ENCODE data around the gene OR1D2.

Gene OR1D2

GRCh38 chr17:3040882-3041281 lies 63.3 kb downstream of the OR1D2 start:
- Histone ChIP-seq H4K8ac (ENCODE audit: low read length) (no peak overlapping the region), H2BK120ac (ENCODE audit: low read depth, low read length) (no peak overlapping the region), H2BK12ac (ENCODE audit: low read length in 2 of 2) (no peak overlapping the region), H3K9ac (ENCODE audit: low read length) (no peak overlapping the region), H4K91ac (ENCODE audit: low read length) (no peak overlapping the region), H3K4ac (ENCODE audit: low read depth in 1 of 2, low read length in 2 of 2) (no peak overlapping the region), H3K4me2 (ENCODE audit: low read length, poor library complexity, severe bottlenecking) (no peak overlapping the region), H3K4me3 (ENCODE audit: insufficient read depth in 1 of 2, low read depth in 1 of 2, low read length in 2 of 2) (no peak overlapping the region), H3K23ac (ENCODE audit: low read length in 2 of 2) (no peak overlapping the region), H3K27ac (ENCODE audit: low read length, poor library complexity, severe bottlenecking) (no peak overlapping the region), H3K79me1 (replicated peaks; ENCODE audit: low read length, poor library complexity, severe bottlenecking) (no peaks in the 10 kb centered on the region), H3K18ac (ENCODE audit: low read depth in 1 of 2, low read length in 2 of 2) (no peak overlapping the region), H2BK5ac (ENCODE audit: low read depth, low read length, poor library complexity, severe bottlenecking) (no peak overlapping the region), H3K36me3 (ENCODE audit: control insufficient read depth in 1 of 2, insufficient read depth in 2 of 2, low read depth in 1 of 2, low read length in 2 of 2) (no peaks in the 10 kb centered on the region), H3K4me1 (ENCODE audit: control insufficient read depth, insufficient read depth, low read depth, low read length) (peaks cover 3% of the 10 kb centered on the region), H2AK5ac (ENCODE audit: low read length, severe bottlenecking) (no peak overlapping the region), H3K9me3 (ENCODE audit: control insufficient read depth, low read length) (peaks cover 13% of the 10 kb centered on the region), H2BK15ac (ENCODE audit: low read depth, poor library complexity, severe bottlenecking) (no peak overlapping the region), H3K27me3 (ENCODE audit: control insufficient read depth in 1 of 2, insufficient read depth in 1 of 2, low read length in 2 of 2) (peaks cover 9 to 21% of the 10 kb centered on the region in 2 experiments), H3K14ac (ENCODE audit: low read length in 2 of 2) (no peak overlapping the region), H2AFZ (ENCODE audit: low read depth, low read length) (no peak overlapping the region)
- no peak for DNase-seq
- 91% methylated on average over 5 of the region's 5 CpGs for WGBS

GRCh38 chr17:3039736-3040135 lies 64.5 kb downstream of the OR1D2 start:
- Histone ChIP-seq H2BK12ac (ENCODE audit: low read length in 2 of 2) (no peak overlapping the region), H3K27me3 (ENCODE audit: control insufficient read depth in 1 of 2, insufficient read depth in 1 of 2, low read length in 2 of 2) (peaks cover 11 to 32% of the 10 kb centered on the region in 2 experiments), H3K4me3 (ENCODE audit: insufficient read depth in 1 of 2, low read depth in 1 of 2, low read length in 2 of 2) (no peak overlapping the region), H3K4me2 (ENCODE audit: low read length, poor library complexity, severe bottlenecking) (no peak overlapping the region), H2BK15ac (ENCODE audit: low read depth, poor library complexity, severe bottlenecking) (no peak overlapping the region), H3K9me3 (ENCODE audit: control insufficient read depth, low read length) (peaks cover 13% of the 10 kb centered on the region), H3K36me3 (ENCODE audit: control insufficient read depth in 1 of 2, insufficient read depth in 2 of 2, low read depth in 1 of 2, low read length in 2 of 2) (no peaks in the 10 kb centered on the region), H3K79me1 (replicated peaks; ENCODE audit: low read length, poor library complexity, severe bottlenecking) (no peaks in the 10 kb centered on the region), H2BK5ac (ENCODE audit: low read depth, low read length, poor library complexity, severe bottlenecking) (no peak overlapping the region), H3K27ac (ENCODE audit: low read length, poor library complexity, severe bottlenecking) (no peak overlapping the region), H2AFZ (ENCODE audit: low read depth, low read length) (no peak overlapping the region), H3K9ac (ENCODE audit: low read length) (no peak overlapping the region), H3K4ac (ENCODE audit: low read depth in 1 of 2, low read length in 2 of 2) (no peak overlapping the region), H3K23ac (ENCODE audit: low read length in 2 of 2) (no peak overlapping the region), H3K14ac (ENCODE audit: low read length in 2 of 2) (no peak overlapping the region), H2AK5ac (ENCODE audit: low read length, severe bottlenecking) (no peak overlapping the region), H3K4me1 (ENCODE audit: control insufficient read depth, insufficient read depth, low read depth, low read length) (peaks cover 5% of the 10 kb centered on the region), H4K8ac (ENCODE audit: low read length) (no peak overlapping the region), H3K18ac (ENCODE audit: low read depth in 1 of 2, low read length in 2 of 2) (no peak overlapping the region), H2BK120ac (ENCODE audit: low read depth, low read length) (no peak overlapping the region), H4K91ac (ENCODE audit: low read length) (no peak overlapping the region)
- 82% methylated on average over 6 of the region's 6 CpGs for WGBS
- DNase-seq = no peak

- Histone ChIP-seq H2BK5ac (ENCODE audit: low read depth, low read length, poor library complexity, severe bottlenecking) (no peak overlapping the region), H2BK15ac (ENCODE audit: low read depth, poor library complexity, severe bottlenecking) (no peak overlapping the region), H3K4me2 (ENCODE audit: low read length, poor library complexity, severe bottlenecking) (no peak overlapping the region), H3K18ac (ENCODE audit: low read depth in 1 of 2, low read length in 2 of 2) (no peak overlapping the region), H3K9ac (ENCODE audit: low read length) (no peak overlapping the region), H3K4ac (ENCODE audit: low read depth in 1 of 2, low read length in 2 of 2) (no peak overlapping the region), H3K14ac (ENCODE audit: low read length in 2 of 2) (no peak overlapping the region), H2BK12ac (ENCODE audit: low read length in 2 of 2) (no peak overlapping the region), H3K4me3 (ENCODE audit: insufficient read depth in 1 of 2, low read depth in 1 of 2, low read length in 2 of 2) (no peak overlapping the region), H3K9me3 (ENCODE audit: control insufficient read depth, low read length) (peaks cover 9% of the 10 kb centered on the region), H3K4me1 (ENCODE audit: control insufficient read depth, insufficient read depth, low read depth, low read length) (peaks cover 4% of the 10 kb centered on the region), H4K91ac (ENCODE audit: low read length) (no peak overlapping the region), H2AFZ (ENCODE audit: low read depth, low read length) (no peak overlapping the region), H3K23ac (ENCODE audit: low read length in 2 of 2) (no peak overlapping the region), H3K27me3 (ENCODE audit: control insufficient read depth in 1 of 2, insufficient read depth in 1 of 2, low read length in 2 of 2) (peaks cover 11 to 32% of the 10 kb centered on the region in 2 experiments), H3K27ac (ENCODE audit: low read length, poor library complexity, severe bottlenecking) (no peak overlapping the region), H2AK5ac (ENCODE audit: low read length, severe bottlenecking) (no peak overlapping the region), H3K79me1 (replicated peaks; ENCODE audit: low read length, poor library complexity, severe bottlenecking) (no peaks in the 10 kb centered on the region), H3K36me3 (ENCODE audit: control insufficient read depth in 1 of 2, insufficient read depth in 2 of 2, low read depth in 1 of 2, low read length in 2 of 2) (no peaks in the 10 kb centered on the region), H4K8ac (ENCODE audit: low read length) (no peak overlapping the region), H2BK120ac (ENCODE audit: low read depth, low read length) (no peak overlapping the region)
- DNase-seq = no peak
- 64% methylated on average over 5 of the region's 5 CpGs for WGBS
Measured at GRCh38 chr17:3038941-3039340, 65.3 kb downstream of the OR1D2 start.
